ENCODE results near the gene ADPRS.

Gene ADPRS

DNA sequence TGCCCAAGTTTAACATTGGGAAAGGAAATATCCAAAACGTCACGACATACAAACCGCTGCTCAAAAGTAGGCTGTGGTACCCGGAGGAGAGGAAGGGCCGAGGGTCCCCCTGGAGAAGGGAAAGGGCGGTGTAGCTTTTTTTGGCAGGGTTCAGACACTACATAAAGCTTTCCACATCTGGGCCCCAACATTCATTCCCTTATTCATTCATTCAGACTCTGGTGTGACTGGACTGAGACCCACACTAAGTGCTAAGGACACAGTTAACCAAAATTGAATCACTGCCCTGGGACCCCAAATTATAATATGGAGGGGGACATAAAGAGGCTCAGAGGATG, 46.6 kb downstream of the ADPRS start:
- no peak for DNase-seq

DNA sequence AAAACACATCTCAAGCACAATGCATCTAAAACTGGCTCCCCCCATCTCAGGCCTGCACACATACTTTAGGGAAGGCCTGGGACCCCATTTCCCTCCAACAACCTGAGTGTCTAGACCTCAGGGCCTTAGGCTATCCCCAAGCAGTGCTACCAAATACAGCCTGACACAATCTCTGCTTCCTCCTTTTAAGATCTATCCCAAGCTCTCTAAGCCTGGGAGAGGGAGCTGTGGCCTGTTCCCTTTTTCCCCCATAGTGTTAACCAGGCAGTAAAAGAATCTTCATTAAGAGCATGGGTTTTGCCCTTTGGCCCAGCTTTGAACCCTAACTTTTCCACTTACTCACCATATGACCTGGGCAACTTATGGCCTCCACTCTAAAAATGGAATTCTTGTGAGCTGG, 47.1 kb downstream of the ADPRS start:
- no peak for DNase-seq

DNA sequence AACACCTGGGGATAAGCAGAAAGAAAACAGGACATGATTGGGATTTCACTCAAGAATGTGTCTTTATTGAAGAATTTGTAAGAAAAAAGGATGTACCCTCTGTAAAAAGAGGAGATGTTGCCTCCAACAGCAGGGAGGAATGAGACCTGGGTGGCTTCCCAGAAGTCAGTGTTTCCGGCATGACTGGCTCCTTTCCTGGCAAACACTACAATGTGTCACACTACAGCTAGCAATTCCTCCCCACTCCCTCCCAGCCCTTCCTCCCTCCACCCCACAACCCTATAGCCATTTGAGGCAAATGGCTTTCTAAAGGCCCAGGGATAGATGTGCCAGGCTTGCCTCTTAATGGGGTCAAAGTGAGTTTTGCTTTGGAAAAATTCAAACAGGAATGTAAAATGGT, 47.8 kb downstream of the ADPRS start:
- no peak for DNase-seq

DNA sequence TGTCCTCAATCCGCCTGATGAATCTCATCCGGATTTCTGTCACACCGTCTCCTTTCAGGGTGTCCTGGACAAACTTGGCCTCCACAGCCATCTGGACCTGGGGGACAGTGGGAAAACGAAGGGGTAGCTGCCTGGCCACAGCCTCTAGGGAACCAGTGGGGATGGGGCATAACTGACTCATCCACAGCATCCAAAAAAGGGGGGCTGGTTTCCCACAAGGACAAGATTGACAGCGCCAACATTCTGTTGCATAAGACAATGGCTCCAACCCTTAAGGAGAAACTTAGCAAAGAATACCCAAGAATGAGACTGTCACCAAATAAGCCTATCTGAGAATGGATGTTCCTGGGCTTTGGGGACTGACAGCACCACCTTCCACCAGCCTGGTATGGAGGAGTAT, 48.5 kb downstream of the ADPRS start:
- no peak for DNase-seq

DNA sequence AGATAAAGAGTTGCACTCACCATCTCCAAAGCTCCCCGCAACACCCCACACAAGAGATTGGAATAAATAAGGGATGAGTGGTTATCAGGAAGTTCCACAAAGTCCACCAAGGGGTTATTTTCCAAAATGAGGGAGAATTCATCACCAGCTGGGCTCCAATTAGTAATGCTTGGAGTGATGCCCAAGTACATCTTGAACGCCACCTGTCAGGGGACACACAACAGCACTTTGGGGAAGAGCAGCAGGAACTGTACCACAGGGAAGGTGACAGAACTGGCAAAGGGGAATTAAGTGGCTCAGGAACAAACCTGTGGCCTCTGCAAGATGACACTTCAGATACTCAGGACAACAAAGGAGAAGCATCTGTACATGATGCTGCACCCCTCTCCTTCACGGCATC, 49.1 kb downstream of the ADPRS start:
- no peak for DNase-seq

DNA sequence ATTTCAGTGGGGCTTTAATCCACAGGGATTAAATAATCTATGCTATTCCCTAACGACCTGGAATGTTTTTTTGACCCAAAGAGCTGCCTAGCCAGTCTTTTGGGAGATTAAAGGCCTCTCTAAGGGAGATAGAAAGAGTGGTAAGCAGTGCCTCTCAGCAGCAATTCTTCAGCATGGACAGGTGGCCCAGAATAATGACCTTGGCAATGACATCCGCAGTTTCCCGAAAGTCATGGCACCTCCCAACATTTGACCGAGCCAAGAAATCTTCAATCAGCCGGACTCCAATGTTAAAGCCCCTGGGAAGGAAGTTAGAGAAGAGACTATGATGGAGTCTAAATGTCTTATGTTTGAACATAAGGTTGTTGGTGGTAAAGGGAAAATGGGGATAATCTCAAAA, 50.8 kb downstream of the ADPRS start:
- DNase-seq = no peak

DNA sequence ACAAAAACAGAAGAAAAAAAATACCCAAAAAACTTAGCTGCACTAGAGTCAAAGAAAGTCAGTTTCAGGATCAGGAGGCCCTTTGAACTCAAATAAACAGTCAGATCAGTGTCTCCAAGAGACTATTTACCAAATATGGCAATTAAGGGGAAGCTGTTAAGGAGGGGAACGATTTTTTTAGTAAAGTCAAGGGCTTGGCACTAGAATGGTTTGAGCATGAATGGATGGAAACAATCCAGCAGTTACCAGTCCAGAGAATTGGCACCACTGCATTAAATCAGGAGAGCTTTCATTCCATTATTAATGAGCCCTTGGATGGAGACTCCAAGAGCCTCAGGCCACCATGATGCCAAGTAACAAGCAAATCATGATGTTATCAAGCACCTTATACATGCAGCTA, 53.4 kb downstream of the ADPRS start:
- DNase-seq = no peak

DNA sequence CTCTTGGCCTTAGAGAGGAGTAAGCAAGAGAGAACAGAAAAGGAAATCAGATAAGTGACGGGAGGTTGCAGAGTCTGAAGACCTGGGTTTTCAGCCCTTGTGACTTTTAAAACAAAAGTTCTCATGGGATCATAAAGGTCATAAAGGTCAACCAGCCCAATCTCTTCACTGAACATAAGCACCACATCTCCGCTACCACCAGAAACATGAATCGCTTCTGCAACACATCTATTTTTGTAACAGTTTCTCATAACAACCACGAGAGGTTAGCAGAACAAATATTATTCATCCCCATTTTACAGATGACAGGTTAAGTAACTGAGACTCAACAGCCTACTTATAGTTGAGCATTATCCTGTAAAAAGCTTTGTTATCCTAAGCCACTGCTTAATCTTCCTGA, 54.7 kb downstream of the ADPRS start:
- no peak for DNase-seq
